HG03108 (cell line): ENCODE measurements around the gene OR11A1.

ENCODE experiments used
- ATAC-seq: cut with Tn5 transposase; IDR thresholded peaks from one replicate; pipeline ENCODE4 v1.9.1; 2021; ENCODE audit warnings: moderate library complexity; ENCODE audit not compliant: unreplicated experiment

Gene OR11A1

GRCh38 chr6:29456971-29457370, at the start of gene OR11A1, which contains the start of gene OR2H1:
Gene OR11A1, minus strand, starts transcription at chr6:29457071. Its CDS starts 29,430 bp downstream, at chr6:29427641.
Gene OR2H1, plus strand, starts transcription at chr6:29457155. Its CDS starts 4,615 bp downstream, at chr6:29461770.
- ATAC-seq: no peak

- no peak for ATAC-seq
Measured at GRCh38 chr6:29506446-29507067, 49.7 kb upstream of the OR11A1 start.

- no peak for ATAC-seq
Measured at GRCh38 chr6:29505808-29506207, 48.9 kb upstream of the OR11A1 start.

GRCh38 chr6:29504961-29505360, 48.1 kb upstream of the OR11A1 start:
- ATAC-seq: no peak

- no peak for ATAC-seq
Measured at GRCh38 chr6:29502597-29502996, 45.7 kb upstream of the OR11A1 start.

GRCh38 chr6:29502181-29502580, 45.3 kb upstream of the OR11A1 start:
- no peak for ATAC-seq

GRCh38 chr6:29501106-29501505, 44.2 kb upstream of the OR11A1 start:
- no peak for ATAC-seq

GRCh38 chr6:29500594-29500993, 43.7 kb upstream of the OR11A1 start:
- ATAC-seq: no peak

- no peak for ATAC-seq
Measured at GRCh38 chr6:29499704-29500103, 42.8 kb upstream of the OR11A1 start.

GRCh38 chr6:29496961-29497360, 40.1 kb upstream of the OR11A1 start:
- ATAC-seq: no peak

- ATAC-seq: no peak
Measured at GRCh38 chr6:29495571-29495970, 38.7 kb upstream of the OR11A1 start.

GRCh38 chr6:29494131-29494530, 37.3 kb upstream of the OR11A1 start:
- ATAC-seq: no peak

GRCh38 chr6:29493261-29493660, 36.4 kb upstream of the OR11A1 start:
- ATAC-seq: no peak

GRCh38 chr6:29491574-29491973, 34.7 kb upstream of the OR11A1 start:
- no peak for ATAC-seq

GRCh38 chr6:29490552-29490951, 33.7 kb upstream of the OR11A1 start:
- no peak for ATAC-seq

GRCh38 chr6:29490055-29490454, 33.2 kb upstream of the OR11A1 start:
- no peak for ATAC-seq

- no peak for ATAC-seq
Measured at GRCh38 chr6:29489286-29489685, 32.4 kb upstream of the OR11A1 start.

GRCh38 chr6:29488874-29489273, 32.0 kb upstream of the OR11A1 start:
- no peak for ATAC-seq

- ATAC-seq: no peak
Measured at GRCh38 chr6:29487660-29488059, 30.8 kb upstream of the OR11A1 start, which contains the start of gene MAS1L. Gene MAS1L, minus strand, starts transcription at chr6:29487956. Its CDS starts 54 bp downstream, at chr6:29487902.

GRCh38 chr6:29487131-29487530, 30.3 kb upstream of the OR11A1 start:
- no peak for ATAC-seq

GRCh38 chr6:29486577-29486976, 29.7 kb upstream of the OR11A1 start:
- ATAC-seq: no peak

GRCh38 chr6:29483735-29484134, 26.9 kb upstream of the OR11A1 start:
- ATAC-seq: no peak

GRCh38 chr6:29483186-29483585, 26.3 kb upstream of the OR11A1 start:
- ATAC-seq: no peak
